ENCODE results near the gene STAG1.

DNA sequence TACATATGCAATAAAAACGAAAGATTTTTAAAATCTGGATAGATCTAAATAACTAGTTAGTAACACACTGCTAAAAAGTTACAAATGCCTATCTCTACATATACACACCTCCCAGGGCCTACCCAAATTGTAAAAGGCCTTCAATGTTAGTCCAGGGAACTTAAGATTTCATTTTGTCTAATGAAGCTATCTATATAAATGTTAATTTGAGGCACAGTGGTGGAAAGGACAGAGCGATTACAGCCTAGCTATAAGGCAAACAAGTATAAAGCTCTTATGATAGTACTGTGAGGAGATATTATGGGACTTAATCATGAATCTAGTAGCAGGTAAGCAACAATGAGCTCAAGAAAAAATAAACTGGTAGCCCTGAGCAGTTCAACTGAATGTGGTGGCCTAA is 101.7 kb downstream of the STAG1 start:
- TF ChIP-seq, protein P1, sequence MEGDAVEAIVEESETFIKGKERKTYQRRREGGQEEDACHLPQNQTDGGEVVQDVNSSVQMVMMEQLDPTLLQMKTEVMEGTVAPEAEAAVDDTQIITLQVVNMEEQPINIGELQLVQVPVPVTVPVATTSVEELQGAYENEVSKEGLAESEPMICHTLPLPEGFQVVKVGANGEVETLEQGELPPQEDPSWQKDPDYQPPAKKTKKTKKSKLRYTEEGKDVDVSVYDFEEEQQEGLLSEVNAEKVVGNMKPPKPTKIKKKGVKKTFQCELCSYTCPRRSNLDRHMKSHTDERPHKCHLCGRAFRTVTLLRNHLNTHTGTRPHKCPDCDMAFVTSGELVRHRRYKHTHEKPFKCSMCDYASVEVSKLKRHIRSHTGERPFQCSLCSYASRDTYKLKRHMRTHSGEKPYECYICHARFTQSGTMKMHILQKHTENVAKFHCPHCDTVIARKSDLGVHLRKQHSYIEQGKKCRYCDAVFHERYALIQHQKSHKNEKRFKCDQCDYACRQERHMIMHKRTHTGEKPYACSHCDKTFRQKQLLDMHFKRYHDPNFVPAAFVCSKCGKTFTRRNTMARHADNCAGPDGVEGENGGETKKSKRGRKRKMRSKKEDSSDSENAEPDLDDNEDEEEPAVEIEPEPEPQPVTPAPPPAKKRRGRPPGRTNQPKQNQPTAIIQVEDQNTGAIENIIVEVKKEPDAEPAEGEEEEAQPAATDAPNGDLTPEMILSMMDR (IDR thresholded peaks at IDR 0.05; ENCODE audit: poor library complexity) = no peak
- no peak for TF ChIP-seq EZH2phosphoT487 (IDR thresholded peaks at IDR 0.05; ENCODE audit: low read depth, severe bottlenecking, unreplicated experiment)

Data from hepatocyte (in vitro differentiated cells).